Thyroid gland (tissue), 4 donors: ENCODE measurements around the gene DDX60.

Experiments used
- CTCF ChIP-seq, 6 experiments: fragments of 200-600 bp in 3 of 6; fragments of 450-650 bp in 3 of 6; sonication (generic) in 3 of 6; IDR thresholded peaks; one replicate each; pipeline ENCODE4 v1.5.1; 2016 to 2019; ENCODE audit warnings: antibody characterized with exemption in 6 of 6, mild to moderate bottlenecking in 2 of 6, inconsistent platforms in 1 of 6, moderate library complexity in 1 of 6
- POLR2A ChIP-seq, 2 donors: fragments of 450-650 bp; IDR thresholded peaks; one replicate each; pipeline ENCODE4 v1.6.1; 2017; ENCODE audit warnings: antibody characterized with exemption in 2 of 2, mild to moderate bottlenecking in 2 of 2, moderate library complexity in 1 of 2

GRCh38 chr4:168367065-168367464 lies 48.5 kb upstream of the DDX60 start:
- no peak for TF ChIP-seq CTCF (IDR thresholded peaks at IDR 0.05)
- no peak for TF ChIP-seq POLR2A (IDR thresholded peaks at IDR 0.05)
